SK-N-SH (cell line): ENCODE results near the gene FPR2. TPM values are rescaled to one million over a fixed set of nuclear protein-coding genes. Genes with fewer than 3 reads are reported as not detected.

ENCODE experiments used
- CTCF ChIA-PET: fragments of 300-600, 350-600 bp; formaldehyde crosslinking; extraction: SDS; loops from one replicate; lab custom pipeline; 2021; lab: Yijun Ruan, JAX
- POLR2A ChIA-PET: fragments of 350-600 bp; sonication (Branson Sonifier 250); formaldehyde crosslinking; extraction: SDS; loops from one replicate; lab custom pipeline; 2020; ENCODE audit warnings: antibody characterized with exemption, inconsistent platforms; lab: Yijun Ruan, JAX
- DNase-seq: peaks from one replicate; pipeline ENCODE4 v3.0.0; 2012
- H2AFZ ChIP-seq: fragments of 200-600 bp; sonication (generic); 2 replicates; pipeline ENCODE4 v1.8.1; 2016; ENCODE audit warnings: antibody characterized with exemption, mild to moderate bottlenecking, low read depth
- H3F3A ChIP-seq: fragments of 200-600 bp; sonication (generic); replicated peaks from 2 replicates; pipeline ENCODE3; 2016; ENCODE audit warnings: antibody characterized with exemption, mild to moderate bottlenecking; ENCODE audit not compliant: insufficient read depth
- H3K27ac ChIP-seq, 2 experiments: fragments of 200-500 bp in 1 of 2; fragments of 200-600 bp in 1 of 2; sonication (Bioruptor generic) in 1 of 2; sonication (generic), shearing (Covaris generic) in 1 of 2; 2 replicates each; pipeline versions ENCODE4 v1.5.1 to v1.6.1; 2014 to 2016; ENCODE audit warnings: low read depth in 2 of 2, inconsistent platforms in 1 of 2, low read length in 1 of 2, mild to moderate bottlenecking in 1 of 2, mixed read lengths in 1 of 2
- H3K27me3 ChIP-seq: fragments of 200-600 bp; sonication (generic), shearing (Covaris generic); 2 replicates; pipeline ENCODE4 v1.6.1; 2016; ENCODE audit warnings: mixed run types; ENCODE audit not compliant: insufficient read depth
- H3K36me3 ChIP-seq, 2 experiments: fragments of 200-500 bp in 1 of 2; fragments of 200-600 bp in 1 of 2; sonication (Bioruptor generic) in 1 of 2; sonication (generic) in 1 of 2; replicated peaks in 1 of 2; 2 replicates each; pipeline versions ENCODE3 to v1.5.1; 2014 to 2016; ENCODE audit warnings: low read length in 1 of 2, mild to moderate bottlenecking in 1 of 2; ENCODE audit not compliant: insufficient read depth in 2 of 2, control insufficient read depth in 1 of 2
- H3K4me1 ChIP-seq, 2 experiments: fragments of 200-500 bp in 1 of 2; fragments of 200-600 bp in 1 of 2; sonication (Bioruptor generic) in 1 of 2; sonication (generic), shearing (Covaris generic) in 1 of 2; 2 replicates each; pipeline versions ENCODE4 v1.5.1 to v1.6.1; 2014 to 2016; ENCODE audit warnings: low read depth in 1 of 2, low read length in 1 of 2, mixed run types in 1 of 2; ENCODE audit not compliant: insufficient read depth in 2 of 2, control insufficient read depth in 1 of 2
- H3K4me2 ChIP-seq: fragments of 200-600 bp; sonication (generic), shearing (Covaris generic); 2 replicates; pipeline ENCODE4 v1.6.1; 2017; ENCODE audit warnings: mixed run types
- H3K4me3 ChIP-seq, 2 experiments: fragments of 200-500 bp in 1 of 2; fragments of 200-600 bp in 1 of 2; sonication (Bioruptor generic) in 1 of 2; sonication (generic), shearing (Covaris generic) in 1 of 2; 2 replicates each; pipeline versions ENCODE4 v1.5.1 to v1.8.1; 2014 to 2016; ENCODE audit warnings: low read depth in 2 of 2, inconsistent platforms in 1 of 2, low read length in 1 of 2, mild to moderate bottlenecking in 1 of 2, mixed read lengths in 1 of 2, moderate library complexity in 1 of 2
- H3K79me2 ChIP-seq: fragments of 200-600 bp; sonication (generic); 2 replicates; pipeline ENCODE4 v1.8.1; 2017; ENCODE audit warnings: mild to moderate bottlenecking; ENCODE audit not compliant: insufficient read depth
- H3K9ac ChIP-seq: fragments of 200-600 bp; sonication (generic); 2 replicates; pipeline ENCODE4 v1.6.1; 2017; ENCODE audit warnings: mixed run types
- H3K9me2 ChIP-seq: fragments of 200-600 bp; sonication (generic); 2 replicates; pipeline ENCODE4 v1.6.1; 2017; ENCODE audit warnings: mixed run types
- H3K9me3 ChIP-seq: fragments of 200-600 bp; sonication (generic); 2 replicates; pipeline ENCODE4 v1.6.1; 2017; ENCODE audit warnings: mixed run types, mild to moderate bottlenecking, moderate library complexity
- H4K20me1 ChIP-seq: fragments of 200-600 bp; sonication (generic); 2 replicates; pipeline ENCODE4 v1.6.1; 2017; ENCODE audit warnings: mild to moderate bottlenecking, mixed run types; ENCODE audit not compliant: insufficient read depth
- EP300 ChIP-seq, 2 experiments: IDR thresholded peaks; 2 replicates each; pipeline versions ENCODE4 v1.4.0 to v1.6.1; 2012; ENCODE audit warnings: borderline replicate concordance in 1 of 2, low read depth in 1 of 2, low read length in 1 of 2
- FOXJ3 ChIP-seq: sonication (generic); formaldehyde crosslinking; IDR thresholded peaks from 2 replicates; pipeline ENCODE4 v1.5.1; 2020; ENCODE audit warnings: mild to moderate bottlenecking, missing genetic modification reagents
- GATA2 ChIP-seq: sonication (generic); formaldehyde crosslinking; IDR thresholded peaks from 2 replicates; pipeline ENCODE4 v1.5.0; 2020; ENCODE audit warnings: mild to moderate bottlenecking, missing genetic modification reagents
- JUND ChIP-seq: IDR thresholded peaks from 2 replicates; pipeline ENCODE4 v1.4.0; 2012
- MEF2A ChIP-seq: IDR thresholded peaks from 2 replicates; pipeline ENCODE4 v1.4.0; 2012; ENCODE audit warnings: low read depth, borderline replicate concordance
- MXI1 ChIP-seq: IDR thresholded peaks from 2 replicates; pipeline ENCODE4 v1.6.1; 2012; ENCODE audit warnings: mild to moderate bottlenecking, low read depth, low read length, improper control_type of control experiment
- NFIC ChIP-seq: IDR thresholded peaks from 2 replicates; pipeline ENCODE4 v1.4.0; 2012; ENCODE audit warnings: borderline replicate concordance
- NRF1 ChIP-seq: IDR thresholded peaks from 2 replicates; pipeline ENCODE4 v1.6.1; 2012; ENCODE audit warnings: low read depth, mild to moderate bottlenecking, low read length
- POLR2AphosphoS5 ChIP-seq: IDR thresholded peaks from 2 replicates; pipeline ENCODE4 v1.6.1; 2012; ENCODE audit warnings: low read depth, low read length
- RAD21 ChIP-seq: IDR thresholded peaks from 2 replicates; pipeline ENCODE4 v1.6.1; 2012; ENCODE audit warnings: mild to moderate bottlenecking, low read length
- RXRA ChIP-seq: IDR thresholded peaks from 2 replicates; pipeline ENCODE4 v1.4.0; 2012; ENCODE audit warnings: low read depth, mild to moderate bottlenecking, borderline replicate concordance
- SIN3A ChIP-seq: IDR thresholded peaks from 2 replicates; pipeline ENCODE4 v1.6.1; 2012; ENCODE audit warnings: low read depth, mild to moderate bottlenecking, low read length, moderate library complexity, borderline replicate concordance
- WGBS: methylation state at CpG from one replicate; pipeline ENCODE4 v1.1.6; 2017; ENCODE audit warnings: low lambda C conversion rate; 5-methylcytosine and 5-hydroxymethylcytosine counted together
- polyA plus RNA-seq, 3 experiments: library from polyadenylated mRNA; depleted of rRNA; stranded (reverse); fragments of >200 nt; gene quantifications; 2 replicates each; pipeline ENCODE4 v1.2.3, GENCODE V29; 2012
- TF ChIP-seq, protein P1 (sequence below): fragments of 150-350 bp; IDR thresholded peaks from 2 replicates; pipeline ENCODE4 v1.6.1; 2016; ENCODE audit warnings: mild to moderate bottlenecking, low read depth, low read length
- TF ChIP-seq, protein P2 (sequence below): IDR thresholded peaks from 2 replicates; pipeline ENCODE4 v1.6.1; 2012; ENCODE audit warnings: mild to moderate bottlenecking, low read depth, low read length, moderate library complexity
- TF ChIP-seq, protein P3 (sequence below): fragments of 200-600 bp; sonication (generic); IDR thresholded peaks from 2 replicates; pipeline ENCODE4 v1.6.1; 2017; ENCODE audit warnings: antibody characterized with exemption, mild to moderate bottlenecking, moderate library complexity
- TF ChIP-seq, protein P4 (sequence below): IDR thresholded peaks from 2 replicates; pipeline ENCODE4 v1.4.0; 2012; ENCODE audit warnings: low read depth, borderline replicate concordance

Gene FPR2
- polyA plus RNA-seq, 1 of the 3 experiments (the other 2 are of a cell fraction), result not detected

DNA sequence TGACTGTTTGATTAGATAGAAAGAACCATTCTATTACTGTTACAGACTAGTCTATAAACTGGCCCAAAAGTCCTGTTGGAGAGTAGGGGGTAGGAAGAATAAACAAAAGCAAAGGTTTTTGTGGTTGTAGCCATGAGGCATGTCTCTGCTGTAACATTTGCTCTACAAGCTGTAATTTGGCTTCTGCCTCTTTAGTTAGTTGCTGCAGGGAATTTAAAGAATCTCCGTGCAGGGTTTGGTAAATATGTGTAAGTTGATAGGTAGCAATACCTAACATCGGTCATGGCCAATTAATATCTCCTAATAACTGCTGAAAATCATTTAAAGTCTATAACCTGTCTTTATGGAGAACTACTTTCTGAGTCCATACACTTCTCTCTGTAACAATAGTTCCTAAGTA is 46.9 kb downstream of the FPR2 start:
- Histone ChIP-seq H3K4me2 (no peak overlapping the region; the same call in 1 of the 2 replicates), H3K36me3 (no peaks in the 10 kb centered on the region), H3K9me3 (no peaks in the 10 kb centered on the region), H2AFZ (no peak overlapping the region), H3K9ac (peak overlapping the region; percentile 23; the same call in 1 of the 2 replicates), H3K79me2 (no peaks in the 10 kb centered on the region), H3K27me3 (no peaks in the 10 kb centered on the region), H3K27ac (peak overlapping the region in 1 of 2 experiments; percentile 57; a peak in 2 of 4 replicates), H3K9me2 (no peaks in the 10 kb centered on the region), H3K4me3 (no peak overlapping the region), H3K4me1 (peaks cover 0 to 39% of the 10 kb centered on the region in 2 experiments; a peak in 2 of 4 replicates), H3F3A (peaks cover 28% of the 10 kb centered on the region), H4K20me1 (no peaks in the 10 kb centered on the region)
- ChIA-PET POLR2A (no interaction called here), CTCF (interaction anchor here (1.0 to 2.9 kb wide), 6 partner anchors 9 to 30 kb away, joined by 3 to 11 read pairs (median 6); no protein-coding TSS in a partner anchor)
- WGBS, result 6% methylated on average over 2 of the region's 2 CpGs
- no peak for DNase-seq
- TF ChIP-seq, protein P1, sequence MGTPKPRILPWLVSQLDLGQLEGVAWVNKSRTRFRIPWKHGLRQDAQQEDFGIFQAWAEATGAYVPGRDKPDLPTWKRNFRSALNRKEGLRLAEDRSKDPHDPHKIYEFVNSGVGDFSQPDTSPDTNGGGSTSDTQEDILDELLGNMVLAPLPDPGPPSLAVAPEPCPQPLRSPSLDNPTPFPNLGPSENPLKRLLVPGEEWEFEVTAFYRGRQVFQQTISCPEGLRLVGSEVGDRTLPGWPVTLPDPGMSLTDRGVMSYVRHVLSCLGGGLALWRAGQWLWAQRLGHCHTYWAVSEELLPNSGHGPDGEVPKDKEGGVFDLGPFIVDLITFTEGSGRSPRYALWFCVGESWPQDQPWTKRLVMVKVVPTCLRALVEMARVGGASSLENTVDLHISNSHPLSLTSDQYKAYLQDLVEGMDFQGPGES, result no peak
- TF ChIP-seq EP300 (IDR thresholded peaks at IDR 0.05; ENCODE audit: borderline replicate concordance in 1 of 2, low read depth in 1 of 2, low read length in 1 of 2) (no peak), SIN3A (no peak), POLR2AphosphoS5 (no peak), RAD21 (no peak), MXI1 (no peak), NRF1 (no peak), RXRA (no peak), GATA2 (CRISPR knock-in tag) (no peak), JUND (no peak), FOXJ3 (no peak), MEF2A (no peak), NFIC (no peak)
- TF ChIP-seq, protein P2, sequence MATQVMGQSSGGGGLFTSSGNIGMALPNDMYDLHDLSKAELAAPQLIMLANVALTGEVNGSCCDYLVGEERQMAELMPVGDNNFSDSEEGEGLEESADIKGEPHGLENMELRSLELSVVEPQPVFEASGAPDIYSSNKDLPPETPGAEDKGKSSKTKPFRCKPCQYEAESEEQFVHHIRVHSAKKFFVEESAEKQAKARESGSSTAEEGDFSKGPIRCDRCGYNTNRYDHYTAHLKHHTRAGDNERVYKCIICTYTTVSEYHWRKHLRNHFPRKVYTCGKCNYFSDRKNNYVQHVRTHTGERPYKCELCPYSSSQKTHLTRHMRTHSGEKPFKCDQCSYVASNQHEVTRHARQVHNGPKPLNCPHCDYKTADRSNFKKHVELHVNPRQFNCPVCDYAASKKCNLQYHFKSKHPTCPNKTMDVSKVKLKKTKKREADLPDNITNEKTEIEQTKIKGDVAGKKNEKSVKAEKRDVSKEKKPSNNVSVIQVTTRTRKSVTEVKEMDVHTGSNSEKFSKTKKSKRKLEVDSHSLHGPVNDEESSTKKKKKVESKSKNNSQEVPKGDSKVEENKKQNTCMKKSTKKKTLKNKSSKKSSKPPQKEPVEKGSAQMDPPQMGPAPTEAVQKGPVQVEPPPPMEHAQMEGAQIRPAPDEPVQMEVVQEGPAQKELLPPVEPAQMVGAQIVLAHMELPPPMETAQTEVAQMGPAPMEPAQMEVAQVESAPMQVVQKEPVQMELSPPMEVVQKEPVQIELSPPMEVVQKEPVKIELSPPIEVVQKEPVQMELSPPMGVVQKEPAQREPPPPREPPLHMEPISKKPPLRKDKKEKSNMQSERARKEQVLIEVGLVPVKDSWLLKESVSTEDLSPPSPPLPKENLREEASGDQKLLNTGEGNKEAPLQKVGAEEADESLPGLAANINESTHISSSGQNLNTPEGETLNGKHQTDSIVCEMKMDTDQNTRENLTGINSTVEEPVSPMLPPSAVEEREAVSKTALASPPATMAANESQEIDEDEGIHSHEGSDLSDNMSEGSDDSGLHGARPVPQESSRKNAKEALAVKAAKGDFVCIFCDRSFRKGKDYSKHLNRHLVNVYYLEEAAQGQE, result no peak
- TF ChIP-seq, protein P3, sequence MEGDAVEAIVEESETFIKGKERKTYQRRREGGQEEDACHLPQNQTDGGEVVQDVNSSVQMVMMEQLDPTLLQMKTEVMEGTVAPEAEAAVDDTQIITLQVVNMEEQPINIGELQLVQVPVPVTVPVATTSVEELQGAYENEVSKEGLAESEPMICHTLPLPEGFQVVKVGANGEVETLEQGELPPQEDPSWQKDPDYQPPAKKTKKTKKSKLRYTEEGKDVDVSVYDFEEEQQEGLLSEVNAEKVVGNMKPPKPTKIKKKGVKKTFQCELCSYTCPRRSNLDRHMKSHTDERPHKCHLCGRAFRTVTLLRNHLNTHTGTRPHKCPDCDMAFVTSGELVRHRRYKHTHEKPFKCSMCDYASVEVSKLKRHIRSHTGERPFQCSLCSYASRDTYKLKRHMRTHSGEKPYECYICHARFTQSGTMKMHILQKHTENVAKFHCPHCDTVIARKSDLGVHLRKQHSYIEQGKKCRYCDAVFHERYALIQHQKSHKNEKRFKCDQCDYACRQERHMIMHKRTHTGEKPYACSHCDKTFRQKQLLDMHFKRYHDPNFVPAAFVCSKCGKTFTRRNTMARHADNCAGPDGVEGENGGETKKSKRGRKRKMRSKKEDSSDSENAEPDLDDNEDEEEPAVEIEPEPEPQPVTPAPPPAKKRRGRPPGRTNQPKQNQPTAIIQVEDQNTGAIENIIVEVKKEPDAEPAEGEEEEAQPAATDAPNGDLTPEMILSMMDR, result no peak
- TF ChIP-seq, protein P4, sequence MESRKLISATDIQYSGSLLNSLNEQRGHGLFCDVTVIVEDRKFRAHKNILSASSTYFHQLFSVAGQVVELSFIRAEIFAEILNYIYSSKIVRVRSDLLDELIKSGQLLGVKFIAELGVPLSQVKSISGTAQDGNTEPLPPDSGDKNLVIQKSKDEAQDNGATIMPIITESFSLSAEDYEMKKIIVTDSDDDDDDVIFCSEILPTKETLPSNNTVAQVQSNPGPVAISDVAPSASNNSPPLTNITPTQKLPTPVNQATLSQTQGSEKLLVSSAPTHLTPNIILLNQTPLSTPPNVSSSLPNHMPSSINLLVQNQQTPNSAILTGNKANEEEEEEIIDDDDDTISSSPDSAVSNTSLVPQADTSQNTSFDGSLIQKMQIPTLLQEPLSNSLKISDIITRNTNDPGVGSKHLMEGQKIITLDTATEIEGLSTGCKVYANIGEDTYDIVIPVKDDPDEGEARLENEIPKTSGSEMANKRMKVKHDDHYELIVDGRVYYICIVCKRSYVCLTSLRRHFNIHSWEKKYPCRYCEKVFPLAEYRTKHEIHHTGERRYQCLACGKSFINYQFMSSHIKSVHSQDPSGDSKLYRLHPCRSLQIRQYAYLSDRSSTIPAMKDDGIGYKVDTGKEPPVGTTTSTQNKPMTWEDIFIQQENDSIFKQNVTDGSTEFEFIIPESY, result no peak
